ENCODE measurements around the gene PAM.

DNA sequence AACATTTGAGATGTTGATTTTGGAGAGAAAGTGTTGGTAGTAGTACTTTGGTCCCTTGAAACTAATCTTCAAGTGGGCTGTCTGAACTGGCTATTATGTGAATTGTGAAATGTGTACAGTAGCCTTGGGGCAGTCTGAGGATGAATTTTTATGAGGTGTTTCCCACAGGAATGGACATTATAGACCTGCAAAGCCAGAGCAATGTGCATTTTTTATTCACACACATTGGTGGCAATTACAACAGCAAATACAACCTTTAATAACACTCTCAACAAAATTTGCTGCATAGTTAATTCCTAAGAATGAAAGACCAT, 147.0 kb downstream of the PAM start:
- TF ChIP-seq EZH2 (IDR thresholded peaks at IDR 0.05; ENCODE audit: low read length) (no peak), CTCF (optimal IDR thresholded peaks at IDR 0.05 in 1 of 3, IDR thresholded peaks at IDR 0.05 in 1 of 3, conservative IDR thresholded peaks at IDR 0.05 in 1 of 3; ENCODE audit: extremely low read depth in 1 of 3, insufficient read depth in 2 of 3, low read length in 3 of 3) (no peak)
